T-helper 9 cell (primary cell): ENCODE measurements around the gene FA2H.
"Not testable (repeated sequence)": the region's sequence is repeated elsewhere in the genome, so short reads cannot be mapped to it uniquely, and the experiment has no call there.

Experiments
- DNase-seq: peaks from one replicate; pipeline ENCODE4 v3.0.0-alpha.2; 2020
- total RNA-seq, 2 donors: gene quantifications; one replicate each; lab custom pipeline; 2026; lab: John Stamatoyannopoulos, UW

The FA2H gene
- 0.28 to 0.72 reads per million in 2 donors for total RNA-seq

DNA sequence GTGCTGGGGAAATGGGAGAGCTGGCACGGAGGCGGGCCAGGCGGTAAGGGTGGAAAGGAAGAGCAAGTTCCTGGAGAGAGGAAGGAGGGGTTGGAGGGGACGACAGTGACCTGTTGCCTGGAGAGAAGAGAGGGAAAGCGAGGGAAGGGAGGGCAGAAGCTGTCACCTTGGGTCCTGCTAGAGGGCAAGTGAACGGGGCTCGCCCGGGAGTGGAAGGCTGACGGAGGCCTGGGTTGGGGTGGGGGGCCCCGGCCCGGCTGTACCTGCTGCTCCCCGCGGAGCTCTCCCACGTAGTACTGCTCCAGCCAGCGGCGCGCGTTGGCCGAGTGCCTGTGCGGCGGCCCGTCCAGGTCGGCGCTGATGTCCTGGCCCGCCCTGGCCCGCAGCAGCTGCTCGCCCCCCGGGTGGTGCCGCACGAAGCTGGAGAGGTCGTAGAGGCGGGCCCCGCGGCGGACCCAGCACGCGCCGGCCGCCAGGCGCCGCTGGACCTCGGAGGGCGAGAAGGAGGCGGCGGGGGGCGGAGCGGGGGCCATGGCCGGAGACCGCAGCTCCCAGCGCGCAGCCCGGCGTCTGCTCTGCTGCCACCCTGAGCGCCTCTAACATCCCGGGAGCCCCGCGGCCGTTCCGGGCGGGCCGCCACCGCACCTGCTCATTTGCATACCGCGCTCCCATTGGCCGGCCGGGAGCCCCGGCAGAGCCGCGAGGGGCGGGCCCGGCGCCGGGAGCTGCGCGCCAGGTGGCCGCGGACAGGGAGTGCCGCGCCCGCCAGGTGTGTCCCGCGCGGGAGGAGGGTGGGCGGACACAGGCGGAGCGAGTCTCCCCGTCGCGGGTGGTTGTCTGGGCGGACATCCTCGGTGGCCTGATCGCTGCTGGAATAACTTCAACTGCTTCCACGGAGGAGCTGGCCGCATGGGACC lies at the start of gene FA2H:
Gene FA2H (minus strand): TSS at position 598 of the 917 bp plus-strand sequence. CDS start 65 bp downstream, at position 533.
- DNase-seq = peak; percentile 62

DNA sequence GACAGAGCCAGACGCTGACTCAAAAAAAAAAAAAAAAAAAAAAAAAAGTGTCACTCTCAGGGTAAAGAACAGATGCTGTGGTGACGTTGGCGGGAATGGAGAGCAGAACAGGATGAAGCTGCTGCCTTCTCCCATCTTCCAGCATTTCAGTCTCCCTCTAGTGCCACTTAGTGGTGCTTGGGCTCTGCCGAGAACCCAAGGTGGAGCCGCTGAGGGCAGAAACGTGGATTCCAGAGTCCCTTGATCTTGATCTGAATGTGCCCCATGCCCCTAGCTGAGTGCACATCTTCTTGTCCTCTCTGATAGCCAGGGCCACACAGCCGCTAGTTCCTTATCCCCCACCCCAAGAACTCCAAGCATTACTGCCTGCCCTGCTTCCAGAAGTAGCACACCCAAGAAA lies 43.2 kb upstream of the FA2H start:
- DNase-seq = no peak

DNA sequence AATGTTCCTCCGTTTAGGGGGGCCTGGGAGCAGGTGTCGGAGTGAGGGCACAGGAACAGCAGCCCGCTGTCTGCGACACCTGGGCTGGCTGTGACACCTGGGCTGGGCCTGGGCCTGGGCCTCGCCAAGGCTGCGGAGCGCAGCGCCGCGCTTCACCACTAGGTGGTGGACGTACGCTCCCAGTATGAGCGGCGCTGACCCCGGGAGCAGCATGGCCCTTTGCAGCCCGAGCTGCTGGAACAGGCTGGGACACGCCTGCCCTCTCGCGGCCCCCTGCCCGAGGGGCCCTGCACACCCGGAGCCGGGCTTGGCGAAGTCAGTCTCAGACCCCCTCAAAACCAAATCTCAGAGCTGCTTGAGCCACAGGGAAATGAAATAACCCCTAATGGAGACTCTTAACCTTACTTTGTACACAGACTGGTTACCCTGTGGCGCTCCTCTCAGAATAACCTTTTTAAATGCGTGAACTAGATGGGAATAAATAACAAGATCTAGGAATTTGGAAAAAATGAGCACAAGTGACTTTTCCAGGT lies 38.6 kb upstream of the FA2H start:
- peak; percentile 56 for DNase-seq

DNA sequence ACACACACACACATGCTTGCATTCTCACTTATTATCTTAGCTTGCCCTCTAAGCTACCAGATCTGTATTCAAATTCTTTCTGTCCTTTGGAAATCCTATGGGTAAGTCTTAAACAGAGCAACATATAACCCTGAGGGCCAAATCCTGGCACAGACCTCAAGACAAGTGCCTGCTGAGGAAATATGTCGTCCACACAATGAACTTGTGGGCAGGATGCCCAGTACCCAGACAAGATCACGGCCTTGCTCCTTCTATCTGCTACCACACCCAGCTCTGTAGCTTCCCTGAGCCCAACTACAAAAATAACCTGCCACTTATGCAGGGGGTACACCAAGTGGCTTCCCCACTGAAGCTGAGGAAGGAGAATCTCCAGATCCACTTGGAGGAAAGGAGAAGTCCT lies 37.3 kb upstream of the FA2H start:
- DNase-seq = no peak

DNA sequence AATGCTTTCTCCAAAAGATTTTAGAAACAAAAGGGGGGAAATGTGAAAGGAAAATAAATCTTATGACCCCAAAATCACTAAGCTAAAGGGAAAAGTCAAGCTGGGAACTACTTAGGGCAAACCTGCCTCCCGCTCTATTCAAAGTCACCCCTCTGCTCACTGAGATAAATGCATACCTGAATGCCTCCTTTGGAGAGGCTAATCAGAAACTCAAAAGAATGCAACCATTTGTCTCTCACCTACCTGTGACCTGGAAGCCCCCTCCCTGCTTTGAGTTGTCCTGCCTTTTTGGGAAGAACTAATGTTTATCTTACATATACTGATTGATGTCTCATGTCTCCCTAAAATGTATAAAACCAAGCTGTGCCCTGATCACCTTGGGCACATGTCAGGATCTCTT lies 36.6 kb upstream of the FA2H start:
- not testable (repeated sequence) for DNase-seq

GRCh38 chr16:74807052-74807646 lies 32.5 kb upstream of the FA2H start:
- no peak for DNase-seq

GRCh38 chr16:74800216-74800871 lies 25.7 kb upstream of the FA2H start:
- no peak for DNase-seq

DNA sequence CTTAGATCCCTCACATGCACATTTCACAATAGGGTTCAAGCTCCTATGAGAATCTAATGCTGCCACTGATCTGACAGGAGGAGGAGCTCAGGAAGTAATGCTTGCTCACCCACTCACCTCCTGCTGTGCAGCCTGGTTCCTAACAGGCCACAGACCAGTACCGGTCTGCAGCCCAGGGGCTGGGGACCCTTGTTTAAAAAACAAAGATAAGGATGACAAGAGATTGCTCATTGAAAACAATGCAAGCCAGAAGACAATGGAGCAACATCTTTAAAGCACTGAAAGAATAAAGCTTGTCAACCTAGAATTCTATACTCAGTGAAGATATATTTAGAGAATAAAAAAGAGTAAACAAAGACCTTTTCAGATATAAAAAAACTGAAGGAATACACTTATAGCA lies 22.8 kb upstream of the FA2H start:
- DNase-seq = no peak

DNA sequence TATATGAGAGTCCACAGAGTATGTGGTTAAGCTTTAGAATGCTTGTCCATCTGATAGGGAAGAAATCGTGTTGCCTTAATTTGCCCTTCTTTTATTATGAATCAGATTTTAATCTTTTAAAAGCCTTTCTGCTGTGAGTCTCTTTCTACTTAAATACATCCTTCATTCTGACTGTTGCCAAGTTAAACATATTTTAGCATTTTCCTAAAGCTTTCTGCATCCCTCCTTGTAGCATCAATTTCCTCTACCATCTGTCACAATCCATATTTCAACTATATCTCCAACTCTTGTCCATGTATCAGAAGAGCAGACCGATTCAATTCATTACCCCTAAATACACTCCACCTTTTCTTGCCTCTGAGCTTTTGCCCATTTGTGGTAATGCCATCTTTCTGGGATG lies 20.5 kb upstream of the FA2H start:
- no peak for DNase-seq

- no peak for DNase-seq
Measured at GRCh38 chr16:74794668-74795067, 20.0 kb upstream of the FA2H start.

- DNase-seq = no peak
Measured at GRCh38 chr16:74793571-74793970, 19.0 kb upstream of the FA2H start.

GRCh38 chr16:74792225-74792624 lies 17.6 kb upstream of the FA2H start:
- no peak for DNase-seq

DNA sequence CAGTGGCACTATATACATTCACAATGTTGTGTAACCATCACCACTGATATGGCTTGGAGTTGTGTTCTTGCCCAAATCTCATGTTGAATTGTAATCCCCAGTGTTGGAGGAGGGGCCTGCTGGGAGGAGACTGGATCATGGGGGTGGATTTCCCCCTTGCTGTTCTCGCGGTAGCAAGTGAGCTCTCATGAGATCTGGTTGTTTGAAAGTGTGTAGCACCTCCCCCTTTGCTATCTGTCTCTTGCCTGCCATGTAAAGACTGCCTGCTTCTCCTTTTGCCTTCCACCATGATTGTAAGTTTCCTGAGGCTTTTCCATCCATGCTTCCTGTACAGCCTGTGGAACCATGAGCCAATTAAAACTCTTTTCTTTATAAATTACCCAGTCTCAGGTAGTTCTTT lies 17.1 kb upstream of the FA2H start:
- DNase-seq = not testable (repeated sequence)

DNA sequence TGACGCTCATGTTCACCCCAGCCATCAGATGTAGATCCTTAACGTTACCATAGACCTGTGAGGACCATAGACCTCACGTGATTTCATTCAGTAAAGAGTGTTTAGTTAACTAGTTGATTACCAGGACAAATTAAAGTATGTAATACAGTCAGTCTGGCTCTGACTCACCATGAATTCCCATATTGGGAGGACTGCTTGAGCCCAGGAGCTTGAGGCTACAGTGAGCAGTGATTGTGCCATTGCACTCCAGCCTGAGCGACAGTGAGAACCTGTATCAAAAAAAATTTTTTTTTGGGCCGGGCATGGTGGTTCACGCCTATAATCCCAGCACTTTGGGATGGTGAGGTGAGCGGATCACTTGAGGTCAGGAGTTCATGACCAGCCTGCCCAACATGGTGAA lies 13.5 kb upstream of the FA2H start:
- no peak for DNase-seq

DNA sequence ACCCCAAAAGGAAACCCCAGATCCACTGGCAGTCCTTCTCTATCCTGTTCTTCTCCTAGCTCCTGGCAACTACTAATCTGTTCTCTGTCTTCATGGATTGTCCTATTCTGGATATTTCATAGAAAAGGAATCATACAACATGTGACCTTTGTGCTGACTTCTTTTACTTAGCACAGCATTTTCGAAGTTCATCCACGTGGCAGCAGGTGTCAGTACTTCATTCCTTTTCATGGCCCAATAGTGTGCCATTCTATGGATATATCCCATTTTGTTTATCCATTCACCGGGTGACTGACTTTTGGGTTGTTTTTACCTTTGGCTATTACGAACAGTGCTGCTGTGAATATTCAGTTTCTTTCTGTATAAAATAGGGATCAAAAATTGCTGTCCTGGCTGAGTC lies 10.4 kb upstream of the FA2H start:
- no peak for DNase-seq

DNA sequence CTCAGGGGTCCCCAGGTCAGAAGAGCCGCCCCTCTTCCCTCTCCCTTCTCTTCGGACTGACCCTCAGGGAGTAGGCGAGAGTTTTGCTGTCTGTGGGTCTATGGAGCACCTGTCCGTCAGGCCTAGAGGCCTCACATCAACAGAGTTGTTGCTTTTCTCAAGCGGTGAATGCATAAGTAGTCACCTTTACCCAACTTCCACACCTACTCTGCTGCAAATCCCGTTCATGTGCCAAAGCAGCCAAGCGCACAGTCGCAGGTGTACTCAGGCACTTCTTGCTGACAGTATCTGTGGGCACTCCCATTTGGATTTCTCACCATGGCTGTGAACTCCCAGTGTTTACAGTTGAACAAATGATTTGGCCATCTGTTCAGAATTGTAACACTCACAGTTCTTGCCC lies 4.0 kb upstream of the FA2H start:
- no peak for DNase-seq

GRCh38 chr16:74776926-74777325 lies 2.3 kb upstream of the FA2H start:
- DNase-seq = no peak

DNA sequence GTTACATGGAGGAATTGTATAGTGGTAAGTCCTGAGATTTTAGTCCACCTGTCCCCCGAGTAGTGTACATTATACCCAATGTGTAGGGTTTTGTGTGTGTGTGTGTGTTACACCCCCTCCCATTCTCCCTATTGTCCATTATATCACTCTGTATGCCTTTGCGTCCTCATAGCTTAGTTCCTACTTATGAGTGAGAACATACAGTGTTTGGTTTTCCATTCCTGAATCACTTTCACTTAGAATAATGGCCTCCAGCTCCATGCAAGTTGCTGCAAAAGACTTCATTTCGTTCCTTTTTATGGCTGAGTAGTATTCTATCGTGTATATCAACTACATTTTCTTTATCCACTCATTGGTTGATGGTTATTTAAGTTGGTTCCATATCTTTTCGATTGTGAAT lies 635 bp upstream of the FA2H start:
- no peak for DNase-seq

DNA sequence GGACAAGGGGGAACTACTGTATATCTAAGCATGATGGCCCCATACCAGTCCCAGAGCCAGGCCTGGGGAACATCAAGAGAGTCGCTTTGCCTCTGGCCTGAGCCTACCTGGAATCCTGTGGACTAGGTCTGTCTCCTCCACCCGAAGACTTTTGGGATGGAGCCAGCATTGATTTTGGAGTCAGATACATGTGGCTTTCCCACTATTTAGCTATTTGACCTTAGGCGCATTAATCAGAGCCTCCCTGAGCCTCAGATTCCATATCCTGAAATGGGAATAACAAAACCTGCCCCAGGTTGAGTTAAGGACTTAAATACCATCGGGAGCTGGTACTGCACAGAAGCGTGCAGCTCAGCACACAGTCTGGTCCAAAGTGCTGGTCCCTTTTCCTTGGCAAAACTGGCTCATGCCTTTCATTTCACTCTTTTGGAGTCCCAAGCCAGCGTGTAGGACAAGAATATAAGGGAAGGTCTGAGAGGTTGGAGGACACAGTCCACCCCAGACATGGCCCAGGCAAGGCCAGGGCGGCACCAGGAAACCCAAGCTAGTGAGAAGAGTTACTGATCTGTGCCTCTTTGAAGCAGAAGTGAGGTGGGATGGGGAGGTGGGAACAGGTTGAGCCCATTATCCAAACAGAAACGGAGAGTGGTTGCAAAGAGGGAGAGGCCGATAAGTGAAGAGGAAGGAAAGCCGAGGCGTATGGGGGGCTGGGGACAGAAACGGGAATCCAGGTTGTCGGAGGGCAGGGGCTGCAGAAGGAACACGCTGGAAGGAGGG lies 986 bp downstream of the FA2H start:
- no peak for DNase-seq

GRCh38 chr16:74771656-74772315 lies 2.8 kb downstream of the FA2H start:
- no peak for DNase-seq

DNA sequence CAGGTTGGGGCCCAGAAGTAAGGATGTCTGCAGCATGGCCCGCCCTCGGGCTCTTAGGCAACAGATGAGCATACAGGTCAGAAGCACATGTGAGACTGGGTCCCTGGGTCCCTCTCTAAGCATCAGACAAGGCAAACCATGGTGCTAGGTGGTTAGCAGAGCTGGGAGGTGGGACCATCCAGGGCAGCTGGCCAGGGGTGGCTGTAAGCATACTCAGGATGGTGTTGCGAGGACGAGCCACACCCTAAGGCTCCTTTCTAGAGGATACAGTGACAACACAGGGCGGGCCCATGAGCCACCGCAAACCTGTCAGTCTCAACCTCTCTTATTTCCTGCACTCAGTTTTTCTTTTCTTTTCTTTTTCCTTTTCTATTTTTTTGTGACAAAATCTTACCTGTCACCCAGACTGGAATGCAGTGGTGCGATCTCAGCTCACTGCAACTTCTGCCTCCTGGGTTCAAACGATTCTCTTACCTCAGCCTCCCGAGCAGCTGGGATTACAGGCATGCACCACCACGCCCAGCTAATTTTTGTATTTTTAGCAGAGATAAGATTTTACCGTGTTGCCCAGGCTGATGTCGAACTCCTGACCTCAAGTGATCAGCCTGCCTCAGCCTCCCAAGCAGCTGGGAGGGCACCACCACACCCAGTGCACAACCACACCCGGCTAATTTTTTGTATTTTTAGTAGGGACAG lies 3.6 kb downstream of the FA2H start:
- no peak for DNase-seq
